Measurements from ENCODE around the gene KRTAP17-1.
"Not testable (repeated sequence)": the region's sequence is repeated elsewhere in the genome, so short reads cannot be mapped to it uniquely, and the experiment has no call there.

The KRTAP17-1 gene

DNA sequence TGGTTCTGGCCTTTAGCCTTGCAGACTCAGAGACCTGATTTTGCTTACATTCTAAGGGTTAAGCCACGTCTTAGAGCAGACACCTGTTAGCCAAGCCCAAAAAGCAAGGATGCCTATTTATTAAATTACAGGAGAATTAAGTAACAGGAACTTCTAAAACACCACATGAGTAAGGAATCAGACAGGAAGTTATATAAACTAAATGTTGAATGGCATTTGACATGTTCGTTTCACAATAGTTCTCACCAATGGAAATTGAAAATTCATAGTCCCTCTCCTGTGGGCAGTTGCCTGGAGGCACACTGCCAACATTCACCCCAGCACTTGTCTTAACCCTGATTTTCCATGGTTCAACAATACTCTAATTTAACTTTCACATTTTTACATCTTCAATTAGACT is 31.0 kb downstream of the KRTAP17-1 start:
- H3K4me3 ChIP-seq (ENCODE audit: low read depth, low read length), result no peak overlapping the region
- no peak for DNase-seq (ENCODE audit: low read depth)
- TF ChIP-seq, protein P1, sequence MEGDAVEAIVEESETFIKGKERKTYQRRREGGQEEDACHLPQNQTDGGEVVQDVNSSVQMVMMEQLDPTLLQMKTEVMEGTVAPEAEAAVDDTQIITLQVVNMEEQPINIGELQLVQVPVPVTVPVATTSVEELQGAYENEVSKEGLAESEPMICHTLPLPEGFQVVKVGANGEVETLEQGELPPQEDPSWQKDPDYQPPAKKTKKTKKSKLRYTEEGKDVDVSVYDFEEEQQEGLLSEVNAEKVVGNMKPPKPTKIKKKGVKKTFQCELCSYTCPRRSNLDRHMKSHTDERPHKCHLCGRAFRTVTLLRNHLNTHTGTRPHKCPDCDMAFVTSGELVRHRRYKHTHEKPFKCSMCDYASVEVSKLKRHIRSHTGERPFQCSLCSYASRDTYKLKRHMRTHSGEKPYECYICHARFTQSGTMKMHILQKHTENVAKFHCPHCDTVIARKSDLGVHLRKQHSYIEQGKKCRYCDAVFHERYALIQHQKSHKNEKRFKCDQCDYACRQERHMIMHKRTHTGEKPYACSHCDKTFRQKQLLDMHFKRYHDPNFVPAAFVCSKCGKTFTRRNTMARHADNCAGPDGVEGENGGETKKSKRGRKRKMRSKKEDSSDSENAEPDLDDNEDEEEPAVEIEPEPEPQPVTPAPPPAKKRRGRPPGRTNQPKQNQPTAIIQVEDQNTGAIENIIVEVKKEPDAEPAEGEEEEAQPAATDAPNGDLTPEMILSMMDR (IDR thresholded peaks at IDR 0.05; ENCODE audit: insufficient read depth, low read depth, low read length, missing control alignments), result no peak

DNA sequence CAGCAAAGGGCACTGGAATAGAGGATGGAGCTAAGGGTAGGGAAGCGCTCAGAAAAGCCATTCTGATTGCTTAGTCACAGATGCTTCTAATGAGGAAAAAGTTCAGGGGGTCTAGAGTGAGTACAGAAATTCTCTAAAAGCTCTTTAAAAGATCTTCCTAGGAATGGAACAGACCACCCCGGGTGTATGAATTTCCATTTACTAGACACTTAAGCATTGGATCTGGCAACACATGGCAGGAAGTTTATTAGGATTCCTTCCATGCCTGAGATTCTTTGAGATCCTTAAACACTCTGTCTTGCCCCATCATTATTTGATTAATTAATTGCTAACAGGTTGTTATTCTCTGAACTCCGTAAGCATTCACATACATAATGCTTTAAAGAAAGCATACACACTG is 31.5 kb downstream of the KRTAP17-1 start:
- TF ChIP-seq, protein P1 (IDR thresholded peaks at IDR 0.05; ENCODE audit: insufficient read depth, low read depth, low read length, missing control alignments), result no peak
- no peak overlapping the region for H3K4me3 ChIP-seq (ENCODE audit: low read depth, low read length)
- no peak for DNase-seq (ENCODE audit: low read depth)

DNA sequence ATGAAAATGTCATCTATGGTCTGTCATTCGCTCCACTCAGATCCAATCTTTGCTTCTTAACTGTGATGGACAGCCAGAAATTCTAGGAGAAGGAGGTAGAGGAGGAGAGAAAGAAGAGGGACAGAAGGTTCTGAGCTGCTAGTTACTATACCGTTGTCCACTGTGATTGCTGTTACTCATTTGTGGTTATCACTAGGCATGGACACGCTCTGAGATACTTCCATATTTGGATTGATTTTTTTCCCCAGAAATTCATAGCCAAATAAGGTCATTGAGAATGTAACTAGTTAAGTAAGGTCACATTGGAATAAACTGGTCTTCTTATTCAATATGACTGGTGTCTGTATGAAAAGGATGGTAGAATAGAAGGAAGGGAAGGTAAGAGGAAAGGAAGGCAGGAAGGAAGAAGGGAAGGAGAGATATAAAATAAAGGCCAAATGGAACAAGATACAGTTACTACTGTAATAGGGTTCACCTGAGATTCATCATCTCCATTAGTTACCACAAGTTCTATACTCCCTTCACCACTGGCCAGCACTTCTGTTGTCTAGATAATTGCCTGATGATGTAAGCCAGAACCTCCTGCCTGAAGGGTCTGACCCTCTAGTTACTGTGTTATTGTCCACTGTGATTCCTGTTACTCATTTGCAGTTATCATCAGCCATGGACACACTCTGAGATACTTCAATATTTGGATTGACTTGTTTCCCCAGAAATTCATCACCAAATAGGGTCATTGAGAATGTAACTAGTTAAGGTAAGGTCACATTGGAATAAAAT is 37.1 kb downstream of the KRTAP17-1 start:
- no peak for DNase-seq (ENCODE audit: low read depth)
- TF ChIP-seq, protein P1 (IDR thresholded peaks at IDR 0.05; ENCODE audit: insufficient read depth, low read depth, low read length, missing control alignments), result no peak
- no peak overlapping the region for H3K4me3 ChIP-seq (ENCODE audit: low read depth, low read length)

DNA sequence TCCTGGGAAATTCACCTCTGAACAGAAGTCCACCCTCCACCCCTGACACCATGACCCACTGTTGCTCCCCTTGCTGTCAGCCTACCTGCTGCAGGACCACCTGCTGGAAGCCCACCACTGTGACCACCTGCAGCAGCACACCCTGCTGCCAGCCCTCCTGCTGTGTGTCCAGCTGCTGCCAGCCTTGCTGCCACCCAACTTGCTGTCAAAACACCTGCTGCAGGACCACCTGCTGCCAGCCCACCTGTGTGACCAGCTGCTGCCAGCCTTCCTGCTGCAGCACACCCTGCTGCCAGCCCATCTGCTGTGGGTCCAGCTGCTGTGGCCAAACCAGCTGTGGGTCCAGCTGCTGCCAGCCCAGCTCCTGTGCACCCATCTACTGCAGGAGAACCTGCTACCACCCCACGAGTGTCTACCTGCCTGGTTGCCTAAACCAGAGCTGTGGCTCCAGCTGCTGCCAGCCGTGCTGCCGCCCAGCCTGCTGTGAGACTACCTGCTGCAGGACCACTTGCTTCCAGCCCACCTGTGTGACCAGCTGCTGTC is 39.8 kb downstream of the KRTAP17-1 start, which contains the start of gene KRTAP9-7:
Gene KRTAP9-7 (plus strand): TSS at position 51 of the 543 bp plus-strand sequence. CDS start 0 bp downstream, at position 51.
- not testable (repeated sequence) for H3K4me3 ChIP-seq (ENCODE audit: low read depth, low read length)

DNA sequence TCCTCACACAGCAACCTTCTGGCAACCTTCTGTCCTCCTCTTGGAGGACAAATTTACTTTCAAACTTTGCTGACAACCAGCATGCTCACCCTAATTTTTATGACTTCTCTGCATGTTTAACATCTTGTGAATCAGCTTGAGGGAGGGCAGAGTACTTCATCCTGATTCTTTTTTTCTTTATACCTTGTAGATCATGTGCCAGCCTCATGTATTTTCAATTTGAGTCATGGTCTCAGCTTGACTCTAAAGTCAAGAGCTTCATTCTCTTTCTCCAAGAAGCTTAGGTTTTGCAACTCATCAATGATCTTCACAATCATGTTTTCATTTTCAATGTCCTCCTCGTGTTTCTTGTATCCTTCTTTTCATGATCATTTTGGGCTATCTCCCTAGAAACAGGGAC is 43.7 kb downstream of the KRTAP17-1 start:
- TF ChIP-seq, protein P1 (IDR thresholded peaks at IDR 0.05; ENCODE audit: insufficient read depth, low read depth, low read length, missing control alignments), result no peak
- no peak for DNase-seq (ENCODE audit: low read depth)
- no peak overlapping the region for H3K4me3 ChIP-seq (ENCODE audit: low read depth, low read length)

More for the DNA sequence above, 39.8 kb downstream of the KRTAP17-1 start, which contains the start of gene KRTAP9-7:
- not testable (repeated sequence) for DNase-seq (ENCODE audit: low read depth)

DNA sequence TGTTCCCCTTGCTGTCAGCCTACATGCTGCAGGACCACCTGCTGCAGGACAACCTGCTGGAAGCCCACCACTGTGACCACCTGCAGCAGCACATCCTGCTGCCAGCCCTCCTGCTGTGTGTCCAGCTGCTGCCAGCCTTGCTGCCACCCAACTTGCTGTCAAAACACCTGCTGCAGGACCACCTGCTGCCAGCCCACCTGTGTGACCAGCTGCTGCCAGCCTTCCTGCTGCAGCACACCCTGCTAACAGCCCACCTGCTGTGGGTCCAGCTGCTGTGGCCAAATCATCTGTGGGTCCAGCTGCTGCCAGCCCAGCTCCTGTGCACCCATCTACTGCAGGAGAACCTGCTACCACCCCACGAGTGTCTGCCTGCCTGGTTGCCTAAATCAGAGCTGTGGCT is 44.2 kb downstream of the KRTAP17-1 start:
- H3K4me3 ChIP-seq (ENCODE audit: low read depth, low read length); DNase-seq (ENCODE audit: low read depth): not testable (repeated sequence)

DNA sequence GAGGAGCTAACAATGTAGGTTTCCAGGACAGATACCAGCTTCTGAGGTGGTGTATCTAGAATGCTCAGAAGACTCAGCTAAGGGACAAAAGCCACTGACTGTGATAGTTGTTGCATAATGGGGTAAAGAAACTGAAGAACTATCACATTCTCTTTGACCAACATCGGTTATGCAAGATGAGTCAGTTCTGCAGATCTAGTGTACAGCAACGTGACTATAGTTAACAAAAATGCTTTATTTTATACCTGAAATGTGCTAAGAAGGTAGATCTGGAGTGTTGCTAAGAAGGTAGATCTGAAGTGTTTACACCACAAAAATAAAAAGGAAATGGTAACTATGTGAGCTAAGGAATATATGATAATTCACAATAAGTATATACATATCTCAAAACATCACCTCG is 47.8 kb downstream of the KRTAP17-1 start:
- H3K4me3 ChIP-seq (ENCODE audit: low read depth, low read length), result no peak overlapping the region
- TF ChIP-seq, protein P1 (IDR thresholded peaks at IDR 0.05; ENCODE audit: insufficient read depth, low read depth, low read length, missing control alignments), result no peak
- DNase-seq (ENCODE audit: low read depth), result no peak

DNA sequence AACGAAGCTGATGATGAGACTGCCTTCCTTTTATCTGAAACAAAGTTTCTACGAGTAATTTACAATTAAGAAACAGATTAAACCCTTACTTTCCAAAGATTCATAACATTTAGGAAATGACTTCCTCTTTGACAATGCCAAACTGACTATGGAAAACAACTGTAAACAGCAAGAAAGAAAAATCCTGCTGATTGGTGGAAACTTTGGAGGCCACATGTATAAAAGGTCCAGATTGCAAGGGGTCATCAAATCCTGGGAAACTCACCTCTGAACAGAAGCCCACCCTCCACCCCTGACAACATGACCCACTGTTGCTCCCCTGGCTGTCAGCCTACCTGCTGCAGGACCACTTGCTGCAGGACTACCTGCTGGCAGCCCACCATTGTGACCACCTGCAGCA is 50.4 kb downstream of the KRTAP17-1 start, which contains the start of gene KRTAP9-6:
Gene KRTAP9-6 (plus strand): TSS at position 301 of the 400 bp plus-strand sequence. CDS start 0 bp downstream, at position 301.
- DNase-seq (ENCODE audit: low read depth), result no peak
- TF ChIP-seq, protein P1 (IDR thresholded peaks at IDR 0.05; ENCODE audit: insufficient read depth, low read depth, low read length, missing control alignments), result no peak
- no peak within 1 kb of the TSS for H3K4me3 ChIP-seq (ENCODE audit: low read depth, low read length)
